Urinary bladder (tissue), 4 donors: ENCODE measurements around the gene SMKR1. TPM values are rescaled to one million over a fixed set of nuclear protein-coding genes. Genes with fewer than 3 reads are reported as not detected.

Source experiments
- DNase-seq: peaks from one replicate; pipeline ENCODE4 v3.0.0-alpha.2; 2015; ENCODE audit errors: extremely low spot score
- H3K27ac ChIP-seq: one replicate; pipeline ENCODE4 v1.5.1; 2013; ENCODE audit warnings: low read depth, mild to moderate bottlenecking, moderate library complexity
- H3K36me3 ChIP-seq: one replicate; pipeline ENCODE4 v1.6.1; 2013; ENCODE audit warnings: mild to moderate bottlenecking, moderate library complexity; ENCODE audit not compliant: insufficient read depth
- H3K4me1 ChIP-seq: one replicate; pipeline ENCODE4 v1.6.1; 2013; ENCODE audit warnings: mild to moderate bottlenecking, moderate library complexity; ENCODE audit not compliant: insufficient read depth
- H3K4me3 ChIP-seq: one replicate; pipeline ENCODE4 v1.5.1; 2013; ENCODE audit warnings: low read depth, low read length
- WGBS: extraction: QIAGEN DNeasy Blood & Tissue Kit; methylation state at CpG from one replicate; pipeline ENCODE4 v1.1.7; 2013; 5-methylcytosine and 5-hydroxymethylcytosine counted together
- polyA plus RNA-seq: library from polyadenylated mRNA; stranded (reverse); fragments of 200-250 nt; gene quantifications from one replicate; pipeline ENCODE4 v1.2.3, GENCODE V29; 2013
- total RNA-seq: library from RNA; depleted of rRNA; stranded (reverse); fragments of >200 nt; gene quantifications from one replicate; pipeline ENCODE4 v1.2.3, GENCODE V29; 2014
- donor health status: healthy with polysubstance abuse.
- donor health status: healthy.

SMKR1 gene
- total RNA-seq (not detected), polyA plus RNA-seq (not detected)

- WGBS, result 5% methylated on average over 89 of the region's 89 CpGs
- DNase-seq, result peak; percentile 10
- Histone ChIP-seq H3K4me3 (peak within 1 kb of the TSS; percentile 58), H3K36me3 (no peaks in the 10 kb centered on the region), H3K27ac (no peak within 1 kb of the TSS), H3K4me1 (no peaks in the 10 kb centered on the region)
Observed at GRCh38 chr7:129501760-129502707, at the start of gene SMKR1. TSS of gene SMKR1 (plus strand) at chr7:129502531. CDS start at chr7:129502825, 294 bp downstream.

DNA sequence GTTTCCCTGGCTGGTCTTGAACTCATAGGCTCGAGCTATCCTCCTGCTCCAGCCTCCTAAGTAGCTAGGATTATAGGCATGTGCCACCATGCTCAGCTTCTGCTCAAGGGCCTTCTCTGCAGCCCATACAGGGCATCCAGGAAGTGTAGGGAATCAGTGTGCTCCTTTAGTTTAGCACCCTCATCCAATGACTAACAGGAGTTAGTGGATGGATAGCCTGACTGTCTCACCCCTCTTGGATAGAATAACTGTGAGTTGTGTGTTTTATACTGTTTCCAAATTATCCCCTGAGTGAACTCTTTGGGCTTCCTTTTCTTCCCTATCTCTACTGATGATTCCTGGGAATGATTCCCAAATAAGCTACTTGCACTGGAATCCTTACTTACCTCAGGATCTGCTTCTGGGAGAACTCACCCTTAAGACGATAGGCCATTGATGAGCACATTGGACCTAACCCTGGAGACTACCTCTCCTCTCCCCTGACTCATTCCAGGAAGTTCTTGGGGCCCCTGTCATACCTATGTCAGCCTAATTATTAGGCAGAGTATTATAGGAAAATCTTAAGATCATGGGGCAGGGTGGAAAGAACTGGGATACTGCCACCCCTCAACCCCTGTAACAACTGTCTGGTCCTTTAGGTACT lies 49.6 kb upstream of the SMKR1 start:
- WGBS, result 92% methylated on average over 2 of the region's 2 CpGs
- no peak overlapping the region for H3K4me3 ChIP-seq
- H3K4me1 ChIP-seq, result no peaks in the 10 kb centered on the region
- H3K27ac ChIP-seq, result no peak overlapping the region
- no peaks in the 10 kb centered on the region for H3K36me3 ChIP-seq
- DNase-seq, result no peak

GRCh38 chr7:129453510-129454248 lies 48.7 kb upstream of the SMKR1 start:
- Histone ChIP-seq H3K4me3 (no peak overlapping the region), H3K27ac (no peak overlapping the region), H3K36me3 (no peaks in the 10 kb centered on the region), H3K4me1 (no peaks in the 10 kb centered on the region)
- WGBS, result 97% methylated on average over 1 of the region's 1 CpG
- DNase-seq, result no peak

DNA sequence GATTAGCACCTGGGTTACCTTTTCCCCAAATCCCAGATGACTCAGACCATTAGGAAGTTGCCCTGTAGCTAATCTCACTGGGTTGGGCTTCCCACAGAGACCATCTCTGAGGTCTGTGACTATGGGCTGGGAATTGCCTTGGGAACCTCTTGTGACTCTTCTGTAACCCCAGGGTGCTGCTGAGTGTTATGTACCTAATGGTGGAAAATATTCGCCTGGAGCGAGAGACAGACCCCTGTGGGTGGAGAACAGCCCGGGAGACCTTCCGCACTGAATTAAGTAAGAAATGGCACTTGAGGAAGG lies 48.1 kb upstream of the SMKR1 start:
- H3K27ac ChIP-seq, result no peak overlapping the region
- no peaks in the 10 kb centered on the region for H3K36me3 ChIP-seq
- no peaks in the 10 kb centered on the region for H3K4me1 ChIP-seq
- DNase-seq, result no peak
- 89% methylated on average over 4 of the region's 4 CpGs for WGBS
- no peak overlapping the region for H3K4me3 ChIP-seq

DNA sequence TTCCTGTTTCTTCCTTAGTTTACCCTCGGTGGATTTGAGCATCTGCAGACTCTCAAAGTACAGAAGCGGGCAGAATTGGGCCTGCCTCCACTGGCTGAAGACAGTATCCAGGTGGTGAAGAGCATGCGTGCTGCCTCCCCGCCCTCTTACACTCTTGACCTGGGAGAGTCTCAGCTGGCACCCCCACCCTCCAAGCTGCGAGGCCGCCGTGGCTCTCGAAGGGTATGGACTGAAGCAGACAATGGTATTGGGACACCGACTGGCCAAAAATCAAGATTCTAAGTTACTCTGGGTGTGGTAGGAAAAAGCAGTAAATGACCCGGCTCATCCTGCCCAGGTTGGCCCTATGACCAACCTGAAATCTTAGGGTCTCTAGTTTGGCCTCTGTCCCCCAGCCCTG lies 45.9 kb upstream of the SMKR1 start:
- H3K27ac ChIP-seq, result no peak overlapping the region
- 90% methylated on average over 10 of the region's 10 CpGs for WGBS
- no peak overlapping the region for H3K4me3 ChIP-seq
- DNase-seq, result no peak
- no peaks in the 10 kb centered on the region for H3K4me1 ChIP-seq
- no peaks in the 10 kb centered on the region for H3K36me3 ChIP-seq

GRCh38 chr7:129457101-129457500 lies 45.2 kb upstream of the SMKR1 start:
- Histone ChIP-seq H3K27ac (no peak overlapping the region), H3K4me1 (no peaks in the 10 kb centered on the region), H3K36me3 (no peaks in the 10 kb centered on the region), H3K4me3 (no peak overlapping the region)
- no peak for DNase-seq
- WGBS, result 89% methylated on average over 3 of the region's 3 CpGs

DNA sequence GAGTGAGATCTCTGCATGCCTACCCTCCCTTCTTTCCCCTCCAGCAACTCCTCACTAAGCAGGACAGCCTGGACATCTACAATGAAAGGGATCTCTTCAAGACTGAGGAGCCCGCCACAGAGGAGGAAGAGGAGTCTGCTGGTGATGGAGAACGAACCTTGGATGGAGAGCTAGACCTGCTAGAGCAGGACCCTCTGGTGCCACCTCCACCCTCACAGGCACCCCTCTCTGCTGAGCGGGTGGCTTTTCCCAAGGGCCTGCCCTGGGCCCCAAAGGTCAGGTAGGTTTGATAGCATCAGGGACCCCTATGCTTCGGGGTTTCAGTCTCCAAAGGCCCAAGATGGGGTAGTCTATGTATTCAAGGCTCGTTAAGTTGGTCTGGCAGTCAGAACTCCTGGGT lies 44.2 kb upstream of the SMKR1 start:
- no peak overlapping the region for H3K27ac ChIP-seq
- DNase-seq, result no peak
- H3K36me3 ChIP-seq, result no peaks in the 10 kb centered on the region
- no peak overlapping the region for H3K4me3 ChIP-seq
- WGBS, result 95% methylated on average over 5 of the region's 5 CpGs
- H3K4me1 ChIP-seq, result no peaks in the 10 kb centered on the region

DNA sequence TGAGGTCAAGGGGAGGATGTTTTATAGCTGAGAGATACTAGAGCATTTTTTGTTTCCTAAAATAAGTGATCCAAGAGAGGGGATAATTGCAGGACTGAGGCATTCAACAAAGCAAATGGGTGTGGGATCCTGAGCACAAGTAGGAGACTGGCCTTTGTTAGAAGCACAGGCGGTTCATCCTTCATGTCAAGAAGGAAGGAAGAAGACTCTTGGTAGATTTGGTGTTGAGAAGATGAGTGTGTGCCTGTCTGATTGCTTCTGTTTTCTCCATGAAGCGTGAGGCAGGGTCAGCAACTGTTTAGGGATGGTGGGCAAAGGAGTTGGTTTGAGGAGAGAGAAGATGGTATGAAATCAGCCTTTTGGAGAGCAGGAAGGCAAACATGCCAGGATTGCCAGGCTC lies 40.5 kb upstream of the SMKR1 start:
- no peaks in the 10 kb centered on the region for H3K4me1 ChIP-seq
- no peak overlapping the region for H3K27ac ChIP-seq
- WGBS, result 97% methylated on average over 2 of the region's 2 CpGs
- no peaks in the 10 kb centered on the region for H3K36me3 ChIP-seq
- DNase-seq, result no peak
- H3K4me3 ChIP-seq, result no peak overlapping the region

- Histone ChIP-seq H3K4me3 (no peak overlapping the region), H3K36me3 (no peaks in the 10 kb centered on the region), H3K4me1 (no peaks in the 10 kb centered on the region), H3K27ac (no peak overlapping the region)
- no peak for DNase-seq
- WGBS, result 88% methylated on average over 1 of the region's 1 CpG
Observed at GRCh38 chr7:129462420-129462819, 39.9 kb upstream of the SMKR1 start.

- H3K4me3 ChIP-seq, result no peak overlapping the region
- H3K4me1 ChIP-seq, result no peaks in the 10 kb centered on the region
- WGBS, result 87% methylated on average over 4 of the region's 4 CpGs
- H3K36me3 ChIP-seq, result no peaks in the 10 kb centered on the region
- H3K27ac ChIP-seq, result no peak overlapping the region
- no peak for DNase-seq
Observed at GRCh38 chr7:129464194-129464593, 38.1 kb upstream of the SMKR1 start.

DNA sequence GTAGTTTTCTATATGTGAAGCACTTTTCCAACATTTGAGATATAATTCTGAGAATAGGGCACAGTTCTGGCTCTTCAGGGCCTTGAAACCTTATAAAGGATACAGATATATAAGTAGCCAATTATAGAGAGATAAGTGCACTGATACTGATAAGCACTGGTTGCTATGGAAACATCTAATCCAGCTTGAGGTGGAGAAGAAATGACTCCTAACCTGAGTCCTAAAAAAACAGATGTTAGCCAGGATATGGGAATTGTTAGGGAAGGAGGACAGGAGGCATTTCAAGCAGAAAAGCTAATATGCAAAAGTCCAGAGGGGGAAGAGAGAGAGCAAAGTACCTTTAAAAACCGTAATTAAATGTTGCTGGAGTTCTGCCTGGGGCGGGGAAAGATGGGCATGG lies 37.3 kb upstream of the SMKR1 start:
- DNase-seq, result no peak
- H3K27ac ChIP-seq, result no peak overlapping the region
- H3K4me3 ChIP-seq, result no peak overlapping the region
- no peaks in the 10 kb centered on the region for H3K36me3 ChIP-seq
- 70% methylated on average over 2 of the region's 2 CpGs for WGBS
- H3K4me1 ChIP-seq, result no peaks in the 10 kb centered on the region

GRCh38 chr7:129466796-129467195 lies 35.5 kb upstream of the SMKR1 start:
- Histone ChIP-seq H3K4me1 (no peaks in the 10 kb centered on the region), H3K4me3 (no peak overlapping the region), H3K36me3 (no peaks in the 10 kb centered on the region), H3K27ac (no peak overlapping the region)
- 85% methylated on average over 3 of the region's 3 CpGs for WGBS
- DNase-seq, result no peak

GRCh38 chr7:129468087-129468486 lies 34.2 kb upstream of the SMKR1 start:
- whole genome bisulfite sequencing, result 93% methylated on average over 1 of the region's 1 CpG
- no peak for DNase-seq
- Histone ChIP-seq H3K27ac (no peak overlapping the region), H3K36me3 (no peaks in the 10 kb centered on the region), H3K4me1 (no peaks in the 10 kb centered on the region), H3K4me3 (no peak overlapping the region)

GRCh38 chr7:129468547-129468946 lies 33.8 kb upstream of the SMKR1 start:
- no peak overlapping the region for H3K27ac ChIP-seq
- no peaks in the 10 kb centered on the region for H3K36me3 ChIP-seq
- H3K4me1 ChIP-seq, result no peaks in the 10 kb centered on the region
- WGBS, result 92% methylated on average over 4 of the region's 4 CpGs
- DNase-seq, result no peak
- no peak overlapping the region for H3K4me3 ChIP-seq
